Prostate gland (tissue), 2 donors: Measurements from ENCODE around the gene RETREG2. TPM values are rescaled to one million over a fixed set of nuclear protein-coding genes. Genes with fewer than 3 reads are reported as not detected.

ENCODE experiments used
- DNase-seq: peaks from one replicate; pipeline ENCODE4 v3.0.0-alpha.2; 2019; ENCODE audit warnings: low spot score
- H3K27ac ChIP-seq, 2 donors: fragments of 200-600 bp; sonication (generic); 2 replicates each; pipeline ENCODE4 v1.5.1; 2017 to 2019
- H3K27me3 ChIP-seq: fragments of 200-600 bp; sonication (generic); replicated peaks from 2 replicates; pipeline ENCODE4 v1.5.1; 2019; ENCODE audit not compliant: insufficient read depth
- H3K36me3 ChIP-seq, 2 donors: fragments of 200-600 bp; sonication (generic); 1 replicate in 1 of 2; 2 replicates in 1 of 2; pipeline versions ENCODE4 v1.5.1 to v1.8.1; 2017 to 2019
- H3K4me1 ChIP-seq: fragments of 200-600 bp; sonication (generic); replicated peaks from 2 replicates; pipeline ENCODE4 v1.5.1; 2019
- H3K4me3 ChIP-seq, 2 donors: fragments of 200-600 bp; sonication (generic); 2 replicates each; pipeline ENCODE4 v1.5.1; 2017 to 2019
- H3K9me3 ChIP-seq: fragments of 200-600 bp; sonication (generic); 2 replicates; pipeline ENCODE4 v1.5.1; 2017
- POLR2A ChIP-seq: fragments of 450-650 bp; IDR thresholded peaks from one replicate; pipeline ENCODE4 v1.6.1; 2016; ENCODE audit warnings: antibody characterized with exemption, mild to moderate bottlenecking
- POLR2AphosphoS5 ChIP-seq: sonication (generic); formaldehyde crosslinking; IDR thresholded peaks from one replicate; pipeline ENCODE4 v1.6.1; 2017; ENCODE audit warnings: antibody characterized with exemption
- WGBS: methylation state at CpG from one replicate; pipeline ENCODE4 v1.1.5; 2018; 5-methylcytosine and 5-hydroxymethylcytosine counted together
- intact Hi-C: fragments of 100-400 bp; cut with DNase I; formaldehyde crosslinking; loops from one replicate; pipeline ENCODE4 v1.14.2; 2022
- total RNA-seq, 2 donors: library from RNA; depleted of rRNA; stranded (reverse); fragments of >200 nt; gene quantifications; one replicate each; pipeline ENCODE4 v1.1.0, GENCODE V29; 2016
- TF ChIP-seq, protein P1 (sequence below), 4 experiments: fragments of 200-600 bp in 2 of 4; fragments of 450-650 bp in 2 of 4; sonication (generic) in 2 of 4; IDR thresholded peaks; 1 replicate in 3 of 4; 2 replicates in 1 of 4; pipeline ENCODE4 v1.5.1; 2016 to 2019; ENCODE audit warnings: antibody characterized with exemption in 4 of 4, mild to moderate bottlenecking in 2 of 4, moderate library complexity in 2 of 4

RETREG2 gene
- total RNA-seq, 2 donors from 2014 or later, result 84.4 to 142 TPM

- intact Hi-C loops, result loop anchor here (5.0 to 10.0 kb wide), 2 partner anchors 41 to 77 kb away; partner anchors contain the start of genes CNPPD1 and RETREG2
These were observed 40.2 kb downstream of the RETREG2 start for GRCh38 chr2:219218217-219218731.

DNA sequence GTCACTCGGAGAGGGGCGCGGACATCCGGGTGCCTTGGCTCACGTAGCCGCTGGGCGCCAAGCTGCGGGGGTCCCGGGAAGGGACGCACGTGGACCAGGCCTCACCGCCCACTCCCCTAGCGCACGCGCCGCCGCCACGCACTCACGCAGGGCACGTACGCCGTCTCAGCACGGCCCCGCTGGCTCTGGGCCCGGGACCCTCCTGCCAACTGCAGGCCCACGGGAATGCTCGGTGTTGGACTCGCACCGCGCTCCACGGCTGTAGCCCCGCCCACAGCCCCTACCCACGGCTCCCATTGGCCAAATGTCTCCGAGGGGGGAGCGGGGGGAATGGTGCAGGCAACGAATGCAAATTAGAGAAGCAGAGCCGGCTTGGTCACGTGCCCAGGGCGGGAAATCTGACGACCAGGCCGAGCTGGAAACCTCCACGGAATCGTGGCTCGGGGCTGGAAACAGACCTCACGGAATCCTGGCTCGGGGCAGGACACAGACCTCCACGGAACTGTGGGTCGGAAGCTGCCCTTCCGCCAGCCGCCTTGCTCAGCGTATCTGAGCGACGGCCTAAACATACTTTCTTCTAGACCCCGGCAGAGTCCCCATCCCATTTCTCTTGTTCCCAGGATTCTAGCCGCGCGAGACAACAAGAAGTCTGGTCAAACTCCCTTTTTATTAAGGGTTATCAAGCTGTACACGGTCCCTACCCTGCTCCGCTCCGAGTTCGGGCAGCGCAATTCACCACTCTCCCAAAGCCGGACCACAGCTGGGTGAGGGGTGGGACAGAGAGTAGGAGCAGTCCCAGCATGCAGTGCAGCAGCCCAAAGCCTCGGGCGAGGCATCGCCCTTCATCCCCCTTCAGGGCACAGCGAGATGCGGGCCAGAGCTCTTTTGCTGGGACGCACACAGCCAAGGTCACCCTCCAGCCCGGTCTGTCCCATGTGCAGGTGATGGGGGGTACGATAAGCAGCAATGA lies 40.9 kb downstream of the RETREG2 start, which contains the start of gene ABCB6:
Gene ABCB6, minus strand, starts transcription at position 227 of the 970 bp plus-strand sequence. CDS start 285 bp downstream, outside the sequence.
- 6% methylated on average over 62 of the region's 71 CpGs for WGBS
- Histone ChIP-seq H3K27ac (peak within 1 kb of the TSS; percentile 88 to 89), H3K4me1 (peaks cover 22% of the 10 kb centered on the region), H3K4me3 (peak within 1 kb of the TSS; percentile 42 to 46), H3K9me3 (no peaks in the 10 kb centered on the region), H3K27me3 (no peaks in the 10 kb centered on the region), H3K36me3 (peaks cover 23 to 33% of the 10 kb centered on the region in 2 donors)
- TF ChIP-seq POLR2A (peak; percentile 92), POLR2AphosphoS5 (peak; percentile 94)
- TF ChIP-seq, protein P1, sequence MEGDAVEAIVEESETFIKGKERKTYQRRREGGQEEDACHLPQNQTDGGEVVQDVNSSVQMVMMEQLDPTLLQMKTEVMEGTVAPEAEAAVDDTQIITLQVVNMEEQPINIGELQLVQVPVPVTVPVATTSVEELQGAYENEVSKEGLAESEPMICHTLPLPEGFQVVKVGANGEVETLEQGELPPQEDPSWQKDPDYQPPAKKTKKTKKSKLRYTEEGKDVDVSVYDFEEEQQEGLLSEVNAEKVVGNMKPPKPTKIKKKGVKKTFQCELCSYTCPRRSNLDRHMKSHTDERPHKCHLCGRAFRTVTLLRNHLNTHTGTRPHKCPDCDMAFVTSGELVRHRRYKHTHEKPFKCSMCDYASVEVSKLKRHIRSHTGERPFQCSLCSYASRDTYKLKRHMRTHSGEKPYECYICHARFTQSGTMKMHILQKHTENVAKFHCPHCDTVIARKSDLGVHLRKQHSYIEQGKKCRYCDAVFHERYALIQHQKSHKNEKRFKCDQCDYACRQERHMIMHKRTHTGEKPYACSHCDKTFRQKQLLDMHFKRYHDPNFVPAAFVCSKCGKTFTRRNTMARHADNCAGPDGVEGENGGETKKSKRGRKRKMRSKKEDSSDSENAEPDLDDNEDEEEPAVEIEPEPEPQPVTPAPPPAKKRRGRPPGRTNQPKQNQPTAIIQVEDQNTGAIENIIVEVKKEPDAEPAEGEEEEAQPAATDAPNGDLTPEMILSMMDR (IDR thresholded peaks at IDR 0.05), result no peak
- DNase-seq, result peak; percentile 96
- intact Hi-C loops, result loop anchor here (5.0 to 10.0 kb wide), 2 partner anchors 42 to 76 kb away; partner anchors contain the start of genes CNPPD1 and RETREG2

More at GRCh38 chr2:219218217-219218731, 40.2 kb downstream of the RETREG2 start:
- peak; percentile 73 for DNase-seq
- Histone ChIP-seq H3K4me1 (peaks cover 22% of the 10 kb centered on the region), H3K4me3 (peak overlapping the region; percentile 42 to 46), H3K9me3 (no peaks in the 10 kb centered on the region), H3K27me3 (no peaks in the 10 kb centered on the region), H3K36me3 (peaks cover 21 to 27% of the 10 kb centered on the region in 2 donors), H3K27ac (peak overlapping the region; percentile 88 to 89)
- TF ChIP-seq POLR2A, result no peak
- TF ChIP-seq, protein P1 (IDR thresholded peaks at IDR 0.05), result peak in 1 of 4 experiments; percentile 2
- WGBS, result under 1% methylated on average over 22 of the region's 37 CpGs

GRCh38 chr2:219219784-219220532 lies 41.9 kb downstream of the RETREG2 start:
- H3K27ac ChIP-seq, result peak overlapping the region in 1 of 2 donors; percentile 88
- peaks cover 22% of the 10 kb centered on the region for H3K4me1 ChIP-seq
- no peaks in the 10 kb centered on the region for H3K9me3 ChIP-seq
- no peak overlapping the region for H3K4me3 ChIP-seq
- TF ChIP-seq, protein P1 (IDR thresholded peaks at IDR 0.05), result no peak
- no peak for TF ChIP-seq POLR2A
- no peak for TF ChIP-seq POLR2AphosphoS5
- no peaks in the 10 kb centered on the region for H3K27me3 ChIP-seq
- H3K36me3 ChIP-seq, result peaks cover 25 to 32% of the 10 kb centered on the region in 2 donors
- no peak for DNase-seq
- 83% methylated on average over 17 of the region's 18 CpGs for WGBS
- intact Hi-C loops, result loop anchor here (5.0 to 10.0 kb wide), 2 partner anchors 43 to 75 kb away; partner anchors contain the start of genes CNPPD1 and RETREG2

GRCh38 chr2:219220652-219221402 lies 42.8 kb downstream of the RETREG2 start:
- Histone ChIP-seq H3K36me3 (peaks cover 26 to 32% of the 10 kb centered on the region in 2 donors), H3K27ac (no peak overlapping the region), H3K4me1 (peaks cover 22% of the 10 kb centered on the region), H3K9me3 (no peaks in the 10 kb centered on the region), H3K27me3 (no peaks in the 10 kb centered on the region), H3K4me3 (no peak overlapping the region)
- intact Hi-C loops, result no loop called here
- DNase-seq, result no peak
- 87% methylated on average over 19 of the region's 19 CpGs for WGBS
- TF ChIP-seq POLR2A (no peak), POLR2AphosphoS5 (no peak)
- TF ChIP-seq, protein P1 (IDR thresholded peaks at IDR 0.05), result no peak
